GM18526 (cell line): ENCODE measurements around the gene CKS2.

Experiments
- POLR2A ChIP-seq: IDR thresholded peaks from 3 replicates; pipeline ENCODE4 v1.6.1; 2011; ENCODE audit not compliant: insufficient read length; ENCODE audit errors: extremely low read depth

Gene CKS2

DNA sequence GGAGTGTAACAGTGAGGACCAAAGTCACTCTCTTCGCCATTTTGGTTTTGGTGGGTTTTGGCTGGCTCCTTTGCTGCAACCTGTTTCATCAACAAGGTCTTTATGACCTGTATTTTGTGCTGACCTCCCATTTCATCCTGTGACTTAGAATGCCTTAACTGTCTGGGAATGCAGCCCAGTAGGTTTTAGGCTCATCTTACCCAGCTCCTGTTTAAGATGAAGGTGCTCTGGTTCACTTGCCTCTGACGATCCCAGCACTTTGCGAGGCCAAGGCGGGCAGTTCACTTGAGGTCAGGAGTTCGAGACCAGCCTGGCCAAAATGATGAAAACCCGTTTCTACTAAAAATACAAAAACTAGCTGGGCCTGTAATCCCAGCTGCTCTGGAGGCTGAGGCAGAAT is 1.8 kb upstream of the CKS2 start:
- no peak for TF ChIP-seq POLR2A

DNA sequence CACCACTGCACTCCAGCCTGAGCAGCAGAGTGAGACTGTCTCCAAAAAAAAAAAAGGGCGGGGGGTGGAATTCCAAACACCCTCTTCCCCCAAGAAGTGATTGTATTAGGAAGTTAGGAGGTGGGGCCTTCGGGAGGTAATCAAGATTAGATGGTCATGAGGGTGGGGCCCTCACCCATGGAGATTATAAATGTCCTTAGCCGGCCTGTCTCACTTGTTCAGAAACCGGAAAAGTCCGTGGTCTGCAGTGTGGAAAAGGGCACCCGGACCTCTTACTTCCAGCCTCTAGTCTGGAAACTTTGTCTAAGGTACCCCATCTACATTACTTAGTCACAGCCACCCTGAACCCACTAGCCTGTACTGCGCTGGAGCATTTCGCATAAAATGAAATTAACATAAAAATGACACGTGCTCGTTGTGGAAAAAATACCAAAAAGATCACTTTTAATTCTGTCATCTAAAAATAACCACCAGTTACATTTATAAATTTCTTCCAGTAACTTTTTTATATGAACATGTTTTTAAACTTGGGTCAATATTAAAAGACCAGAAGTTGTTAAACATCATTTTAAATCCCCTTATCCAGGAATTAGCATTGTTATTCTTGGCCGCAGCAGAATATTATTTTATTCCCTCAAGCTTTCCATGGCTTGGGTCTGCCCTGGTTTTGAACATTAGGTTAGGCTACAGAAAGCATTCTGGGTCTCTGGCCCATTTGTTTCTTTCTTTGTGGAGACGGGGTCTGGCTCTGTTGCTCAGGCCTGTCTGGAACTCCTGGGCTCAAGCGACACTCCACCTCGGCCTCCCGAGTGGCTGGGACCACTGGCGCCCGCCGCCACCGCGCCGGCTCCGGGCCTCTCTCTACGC is 1.2 kb upstream of the CKS2 start:
- TF ChIP-seq POLR2A = no peak

DNA sequence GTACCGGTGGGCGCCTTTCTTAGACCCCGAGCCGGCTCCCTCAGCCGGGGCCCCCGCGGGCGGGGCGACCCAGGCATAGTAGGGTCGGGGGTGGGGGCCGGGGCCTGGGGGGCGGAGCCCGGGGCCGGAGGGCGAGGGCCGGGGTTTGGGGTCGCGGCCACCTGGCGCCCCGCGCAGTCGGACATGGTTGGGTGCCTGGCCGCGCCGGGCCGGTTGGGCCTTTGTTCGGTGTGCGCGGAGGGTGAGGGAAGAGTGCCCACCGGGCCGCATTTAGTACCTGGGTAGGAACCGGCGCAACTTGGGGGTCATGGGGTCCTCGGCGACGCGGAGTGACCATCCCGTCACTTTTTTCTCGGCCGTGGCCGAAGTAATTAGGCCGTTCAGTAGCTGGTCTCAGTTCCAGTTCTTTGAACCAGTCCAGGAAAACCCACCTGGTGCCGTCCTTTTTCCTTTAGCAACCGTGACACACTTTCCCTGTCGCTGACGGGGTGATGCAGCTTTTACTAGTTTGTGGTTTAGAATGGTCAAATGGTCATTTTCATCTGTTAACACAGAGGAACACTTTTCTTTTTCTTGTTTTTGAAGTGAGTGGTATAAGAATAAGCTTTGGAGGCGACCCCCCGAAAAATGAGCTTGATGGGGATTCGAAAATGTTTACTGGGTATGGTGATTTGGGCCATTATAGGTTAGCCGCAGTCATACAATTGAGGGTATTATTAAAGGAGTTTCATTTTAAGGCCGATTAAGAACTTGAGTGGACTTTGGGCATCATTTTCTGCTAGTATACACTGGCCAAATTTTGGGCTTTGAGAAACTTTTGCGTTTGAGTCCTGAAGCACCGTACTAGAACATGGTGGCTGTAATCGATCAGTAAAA is 589 bp downstream of the CKS2 start:
- no peak for TF ChIP-seq POLR2A

DNA sequence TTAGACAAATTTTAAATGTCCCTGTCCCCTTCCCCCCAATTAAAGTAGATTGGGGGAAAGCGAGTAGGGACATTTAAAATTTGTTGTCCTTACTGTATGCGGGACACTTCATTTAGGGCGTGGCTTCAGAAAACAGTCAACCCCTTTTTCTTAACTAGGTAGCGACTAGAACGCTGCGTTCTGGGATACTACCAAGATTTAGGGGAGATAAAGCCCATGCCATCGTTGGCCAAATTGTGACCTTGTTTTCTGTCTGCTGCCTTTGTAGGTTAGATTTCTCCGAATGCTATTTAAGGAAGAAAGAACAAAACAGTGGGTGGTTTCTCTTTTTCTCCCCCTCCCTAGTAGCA is 1.2 kb downstream of the CKS2 start:
- TF ChIP-seq POLR2A = no peak

DNA sequence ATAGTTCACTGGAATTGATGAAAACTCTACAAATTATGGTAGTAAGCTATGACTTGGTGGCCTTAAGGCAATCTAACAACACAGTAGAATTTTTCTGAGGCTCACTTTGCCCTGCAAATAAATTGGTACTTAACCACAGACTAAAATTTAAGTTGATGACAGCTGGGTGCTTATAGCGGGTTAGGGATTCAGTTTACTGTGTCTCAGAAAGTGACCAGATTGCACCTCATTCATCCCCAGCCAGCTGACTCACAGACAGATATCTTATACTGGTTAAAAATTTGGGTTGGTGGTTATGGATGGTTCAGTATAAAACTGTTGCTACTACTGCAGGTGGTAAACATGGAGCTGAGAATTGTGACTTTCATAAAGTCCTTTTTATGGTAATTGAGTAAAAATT is 2.8 kb downstream of the CKS2 start:
- no peak for TF ChIP-seq POLR2A

DNA sequence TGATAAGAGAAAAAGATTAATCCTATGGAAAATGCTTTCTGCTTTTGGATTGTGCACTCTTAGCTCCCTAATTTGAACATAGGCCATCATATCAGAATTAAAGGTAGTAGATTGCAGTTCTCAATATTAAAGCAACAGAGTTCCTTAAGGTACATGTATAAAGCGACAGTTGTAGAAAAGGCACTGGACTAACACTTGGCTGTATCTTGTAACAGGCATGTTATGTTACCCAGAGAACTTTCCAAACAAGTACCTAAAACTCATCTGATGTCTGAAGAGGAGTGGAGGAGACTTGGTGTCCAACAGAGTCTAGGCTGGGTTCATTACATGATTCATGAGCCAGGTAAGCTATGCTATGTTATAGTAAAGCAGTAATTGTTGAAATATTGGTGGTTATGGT is 4.0 kb downstream of the CKS2 start:
- TF ChIP-seq POLR2A = no peak

DNA sequence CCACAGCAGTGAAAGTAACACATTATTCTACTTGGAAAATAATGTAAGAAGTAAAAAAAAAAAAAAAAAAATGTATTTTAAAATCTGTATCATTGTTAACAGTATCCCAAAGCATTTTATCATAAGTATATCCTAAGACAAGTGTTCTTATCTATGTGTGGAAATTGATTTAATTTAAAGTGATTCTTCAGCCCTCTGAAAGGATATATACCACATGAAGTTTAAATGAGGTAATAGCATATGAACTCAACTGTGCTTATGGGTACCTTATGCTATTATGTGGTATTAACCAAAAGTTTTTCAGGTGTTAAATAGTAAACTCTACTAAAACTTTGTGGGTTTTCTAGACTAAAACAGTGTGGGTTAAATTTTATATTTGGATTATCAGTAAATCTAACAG is 4.5 kb downstream of the CKS2 start:
- no peak for TF ChIP-seq POLR2A

DNA sequence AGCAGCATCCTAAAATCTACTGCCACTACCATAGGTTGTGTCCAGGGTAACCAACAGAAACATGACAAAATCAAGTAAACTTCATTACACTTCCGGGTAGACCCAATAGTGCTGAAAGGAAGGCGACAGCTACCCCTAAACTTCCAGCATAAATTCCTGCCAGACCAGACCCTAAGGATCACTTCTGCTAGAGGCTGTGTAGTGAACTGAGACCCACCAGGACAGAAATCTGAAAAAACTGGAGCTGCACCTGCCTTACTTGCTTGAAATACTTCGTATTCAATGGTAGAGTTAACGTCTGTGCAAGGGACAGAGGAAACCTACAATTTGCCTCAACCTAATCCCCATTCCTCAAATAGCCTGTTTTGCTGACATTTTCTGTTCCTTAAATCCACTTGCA is 6.3 kb downstream of the CKS2 start:
- TF ChIP-seq POLR2A = no peak

DNA sequence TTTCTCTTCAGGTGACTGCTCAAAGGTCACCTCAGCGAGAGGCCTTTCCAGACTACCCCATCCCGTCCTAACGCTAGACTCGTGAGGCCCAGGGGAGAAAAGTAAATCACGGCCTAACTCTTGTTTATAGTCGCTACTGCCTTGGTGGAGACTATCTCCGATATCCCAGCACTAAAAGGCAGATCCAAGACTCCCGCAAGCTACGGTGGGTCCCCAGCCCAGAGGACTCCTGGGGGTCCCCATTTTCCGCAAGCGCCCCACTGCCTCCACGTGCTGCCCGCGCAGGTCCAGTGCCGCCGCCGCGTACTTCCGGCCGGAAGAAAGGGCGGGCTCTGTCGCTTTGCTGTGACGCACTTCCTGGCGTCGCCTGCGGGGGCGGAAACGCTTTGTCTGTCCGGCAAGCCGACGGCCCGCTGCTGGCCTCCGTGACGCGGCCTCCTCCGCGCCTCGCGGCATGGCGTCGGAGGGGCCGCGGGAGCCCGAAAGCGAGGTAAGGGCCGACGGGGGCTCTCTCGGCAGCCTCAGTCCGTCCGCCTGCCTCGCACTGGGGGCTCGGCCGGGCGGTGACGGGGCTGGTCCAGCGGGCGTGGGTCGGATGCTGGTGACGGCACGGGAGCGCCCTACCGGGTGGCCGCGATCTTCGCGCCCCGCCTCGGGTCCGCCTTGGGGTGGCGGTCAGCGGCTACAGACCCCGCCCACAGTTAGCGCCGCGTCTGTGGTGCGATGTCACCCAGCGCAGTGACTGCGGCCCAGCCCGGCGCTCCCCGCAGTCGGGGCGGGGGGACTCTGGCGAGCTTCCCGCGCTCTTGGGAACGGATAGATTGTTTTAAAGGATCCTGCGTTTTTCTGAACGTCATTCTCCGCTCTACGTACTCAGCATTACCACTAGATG is 7.4 kb downstream of the CKS2 start, which contains the start of gene SECISBP2:
Gene SECISBP2, plus strand, starts transcription at position 378 of the 892 bp plus-strand sequence. Its CDS starts 77 bp downstream, at position 455.
- TF ChIP-seq POLR2A = peak; percentile 91

DNA sequence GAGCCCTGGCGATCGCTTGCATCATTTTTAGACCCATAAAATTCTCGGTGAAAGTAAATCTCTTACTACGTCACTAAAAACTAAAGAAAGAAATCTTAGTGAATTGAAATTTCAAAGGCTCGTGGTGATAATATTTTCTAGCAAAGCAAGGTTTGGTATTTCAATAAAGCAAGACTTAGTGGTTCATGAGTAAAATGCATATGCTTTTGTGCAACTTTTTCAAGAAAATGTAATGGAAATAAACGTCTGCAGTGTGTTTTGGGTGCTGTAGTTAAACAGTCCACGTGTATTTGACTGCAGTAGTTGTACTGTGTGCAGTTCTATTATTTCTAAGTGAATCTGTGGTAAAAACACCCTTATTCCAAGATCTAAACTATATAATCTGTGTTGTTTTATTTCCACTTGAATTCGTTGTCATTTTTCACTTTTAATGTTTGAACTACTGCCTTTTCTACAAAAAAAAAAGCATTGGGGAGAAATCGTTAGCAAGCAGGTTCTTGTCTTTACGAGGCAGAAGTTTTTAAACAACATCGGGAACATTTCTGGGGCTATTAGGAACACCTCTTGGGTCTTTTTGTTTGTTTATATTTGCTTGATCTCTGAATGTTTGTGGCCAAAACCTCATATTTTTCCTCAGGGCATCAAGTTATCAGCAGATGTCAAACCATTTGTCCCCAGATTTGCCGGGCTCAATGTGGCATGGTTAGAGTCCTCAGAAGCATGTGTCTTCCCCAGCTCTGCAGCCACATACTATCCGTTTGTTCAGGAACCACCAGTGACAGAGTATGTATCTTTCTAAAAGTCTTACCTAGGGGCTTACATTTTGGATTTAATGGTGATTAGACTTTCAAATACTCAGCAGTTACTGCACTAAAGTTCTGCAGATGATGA is 8.3 kb downstream of the CKS2 start:
- TF ChIP-seq POLR2A = no peak

DNA sequence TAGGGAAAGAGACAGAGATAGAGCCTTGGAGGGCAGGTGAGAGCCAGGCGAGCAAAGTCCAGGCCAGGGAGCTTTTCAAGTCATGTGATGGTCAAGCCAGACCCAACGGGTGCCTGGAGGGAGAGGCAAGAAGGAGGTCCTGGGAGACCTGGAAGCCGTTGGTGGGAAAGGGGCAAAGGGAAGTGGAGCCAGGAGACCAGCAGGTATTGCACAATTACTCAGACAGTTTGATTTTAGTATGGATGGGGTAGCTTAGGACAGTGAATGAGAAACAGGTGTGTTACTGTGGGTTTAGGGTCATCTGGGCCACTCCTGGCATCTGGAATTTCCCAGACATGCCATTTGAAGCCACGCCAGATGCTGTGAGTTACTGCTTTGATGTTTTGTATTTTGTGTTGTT is 12.4 kb downstream of the CKS2 start:
- no peak for TF ChIP-seq POLR2A

DNA sequence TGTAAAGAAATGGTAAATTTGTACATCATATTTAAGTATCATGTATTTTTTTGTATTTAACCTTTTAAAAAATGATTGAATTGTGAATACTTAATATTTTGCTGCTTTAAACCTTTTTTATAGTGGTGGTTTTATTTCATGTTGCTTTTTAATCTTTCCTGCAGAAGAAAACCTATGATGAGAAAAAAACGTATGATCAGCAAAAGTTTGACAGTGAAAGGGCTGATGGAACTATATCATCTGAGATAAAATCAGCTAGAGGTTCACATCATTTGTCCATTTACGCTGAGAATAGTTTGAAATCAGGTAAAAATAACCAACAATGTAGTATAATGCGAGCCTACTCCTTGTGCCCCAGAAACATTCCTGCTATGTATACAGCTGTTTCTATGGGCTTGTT is 14.7 kb downstream of the CKS2 start:
- no peak for TF ChIP-seq POLR2A

DNA sequence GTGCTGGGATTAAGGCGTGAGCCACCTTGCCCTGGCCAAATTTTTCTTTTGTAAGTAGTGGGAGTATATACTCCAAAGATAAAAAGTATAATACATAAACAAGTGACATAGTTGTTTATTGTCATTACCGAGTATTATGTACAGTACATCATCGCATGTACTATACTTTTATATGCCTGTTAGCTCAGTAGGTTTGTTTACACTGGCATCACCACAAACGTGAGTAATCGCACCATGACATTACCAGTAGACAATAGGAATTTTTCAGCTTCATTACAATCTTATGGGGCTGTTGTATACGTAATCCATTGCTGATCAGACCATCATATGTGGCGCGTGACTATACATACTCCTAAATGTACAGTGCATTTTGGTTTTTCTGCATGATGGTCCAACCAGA is 17.1 kb downstream of the CKS2 start:
- no peak for TF ChIP-seq POLR2A

DNA sequence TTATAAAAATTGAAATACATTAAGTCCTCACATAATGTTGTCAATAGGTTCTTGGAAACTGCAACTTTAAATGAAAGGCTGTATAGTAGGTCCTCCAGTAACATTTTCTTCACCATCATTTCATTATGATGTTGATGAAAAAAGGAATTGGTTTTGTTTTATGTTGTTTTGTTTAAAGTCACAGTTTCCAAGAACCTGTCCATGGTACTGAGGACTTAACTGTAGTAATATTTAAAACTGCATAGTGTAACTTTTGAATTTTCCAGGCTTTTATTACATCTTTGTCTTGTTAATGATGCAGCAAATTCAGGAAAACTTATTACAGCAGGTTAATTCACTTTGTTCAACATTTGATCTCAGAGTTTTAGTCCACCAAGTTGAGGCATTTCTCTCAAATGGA is 18.9 kb downstream of the CKS2 start:
- no peak for TF ChIP-seq POLR2A
